Left lung (tissue), 10 donors: ENCODE results near the gene RAB7B. TPM values are rescaled to one million over a fixed set of nuclear protein-coding genes. Genes with fewer than 3 reads are reported as not detected.
A peak's percentile ranks its signal among the peaks of the same experiment; 100 is the strongest.

Source experiments
- ATAC-seq: fragments of 200-7000 bp; cut with Tn5 transposase; one replicate; pipeline ENCODE4 v1.9.1; 2020; ENCODE audit warnings: moderate library complexity
- DNase-seq, 4 donors: peaks; one replicate each; pipeline ENCODE4 v3.0.0-alpha.2; 2013 to 2020
- H3K27ac ChIP-seq, 2 donors: fragments of 200-600 bp; sonication (generic) in 1 of 2; one replicate each; pipeline versions ENCODE4 v1.5.0 to v1.8.0; 2020 to 2021
- H3K27me3 ChIP-seq, 2 donors: fragments of 200-600 bp; sonication (generic) in 1 of 2; one replicate each; pipeline versions ENCODE4 v1.5.0 to v1.8.0; 2020 to 2021
- H3K36me3 ChIP-seq, 2 donors: fragments of 200-600 bp; sonication (generic) in 1 of 2; one replicate each; pipeline versions ENCODE4 v1.5.0 to v1.8.0; 2020 to 2021
- H3K4me1 ChIP-seq, 2 donors: fragments of 200-600 bp; one replicate each; pipeline ENCODE4 v1.8.0; 2021
- H3K4me3 ChIP-seq, 2 donors: fragments of 200-600 bp; sonication (generic) in 1 of 2; one replicate each; pipeline versions ENCODE4 v1.5.0 to v1.8.0; 2020 to 2021; ENCODE audit warnings: mild to moderate bottlenecking in 1 of 2
- H3K9me3 ChIP-seq, 2 donors: fragments of 200-600 bp; sonication (generic) in 1 of 2; one replicate each; pipeline versions ENCODE4 v1.5.0 to v1.8.0; 2020 to 2021
- intact Hi-C, 2 donors: fragments of 100-400 bp; cut with DNase I; formaldehyde crosslinking; loops; one replicate each; pipeline versions ENCODE4 v1.11.2 to v1.14.2; 2022
- polyA plus RNA-seq, 6 donors: library from polyadenylated mRNA; unstranded; fragments of 120-200 nt; gene quantifications; one replicate each; pipeline ENCODE4 v1.2.1, GENCODE V29; 2013; ENCODE audit not compliant: insufficient read length in 6 of 6
- total RNA-seq, 2 donors: library from RNA; stranded (reverse); fragmentation: NEBNext Ultra II Directional; extraction: Animal tissue kit (Norgen Biotek cat#: 25700); gene quantifications; one replicate each; pipeline ENCODE4 v1.2.1, GENCODE V29; 2021
- TF ChIP-seq, protein P1 (sequence below), 2 donors: fragments of 200-600 bp; sonication (generic) in 1 of 2; IDR thresholded peaks; one replicate each; pipeline versions ENCODE4 v1.5.0 to v1.8.0; 2021; ENCODE audit warnings: antibody characterized with exemption in 2 of 2
- donor health status: DM: no; HTN: yes; CAD: no.
- donor health status: DM: no; HTN: no; CAD: no.

Gene RAB7B
- total and polyA plus RNA-seq, 8 donors: 3.2 to 14.2 (median 4.0) TPM

DNA sequence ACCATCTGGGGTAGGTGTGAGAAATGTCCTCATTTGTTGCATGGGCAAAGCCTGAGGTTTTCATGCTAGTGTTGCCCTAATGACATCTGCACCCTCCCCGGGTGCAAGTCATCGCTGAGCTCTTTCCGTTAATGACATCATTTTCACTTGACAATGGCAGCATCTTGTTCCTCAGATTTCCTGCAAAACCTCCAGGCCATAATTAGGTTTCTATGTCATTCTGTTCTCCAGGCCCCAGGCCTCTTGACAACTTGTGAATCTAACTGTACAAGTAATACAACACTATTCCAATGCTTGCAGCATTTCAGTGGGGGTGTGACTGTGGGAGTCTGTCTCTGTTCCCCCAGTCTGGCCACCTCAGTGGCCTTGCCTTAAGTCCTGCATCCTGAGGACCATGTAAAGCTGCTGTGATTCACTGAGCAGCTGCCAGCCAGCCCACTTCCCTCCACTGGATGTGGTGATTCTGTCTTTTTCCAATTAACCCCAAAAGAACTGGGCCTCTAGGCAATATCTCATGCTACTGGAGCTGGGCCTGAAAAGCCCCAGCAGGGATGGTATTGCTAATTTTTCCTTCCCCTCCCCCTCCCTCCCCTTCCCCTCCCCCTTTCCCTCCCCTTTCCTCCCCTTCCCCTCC is 22.8 kb downstream of the RAB7B start:
- H3K36me3 ChIP-seq: no peaks in the 10 kb centered on the region
- H3K4me1 ChIP-seq: peaks cover 4 to 7% of the 10 kb centered on the region in 2 donors
- ATAC-seq (no peak), DNase-seq (peak in 1 of 4 donors; percentile 0)
- TF ChIP-seq, protein P1, sequence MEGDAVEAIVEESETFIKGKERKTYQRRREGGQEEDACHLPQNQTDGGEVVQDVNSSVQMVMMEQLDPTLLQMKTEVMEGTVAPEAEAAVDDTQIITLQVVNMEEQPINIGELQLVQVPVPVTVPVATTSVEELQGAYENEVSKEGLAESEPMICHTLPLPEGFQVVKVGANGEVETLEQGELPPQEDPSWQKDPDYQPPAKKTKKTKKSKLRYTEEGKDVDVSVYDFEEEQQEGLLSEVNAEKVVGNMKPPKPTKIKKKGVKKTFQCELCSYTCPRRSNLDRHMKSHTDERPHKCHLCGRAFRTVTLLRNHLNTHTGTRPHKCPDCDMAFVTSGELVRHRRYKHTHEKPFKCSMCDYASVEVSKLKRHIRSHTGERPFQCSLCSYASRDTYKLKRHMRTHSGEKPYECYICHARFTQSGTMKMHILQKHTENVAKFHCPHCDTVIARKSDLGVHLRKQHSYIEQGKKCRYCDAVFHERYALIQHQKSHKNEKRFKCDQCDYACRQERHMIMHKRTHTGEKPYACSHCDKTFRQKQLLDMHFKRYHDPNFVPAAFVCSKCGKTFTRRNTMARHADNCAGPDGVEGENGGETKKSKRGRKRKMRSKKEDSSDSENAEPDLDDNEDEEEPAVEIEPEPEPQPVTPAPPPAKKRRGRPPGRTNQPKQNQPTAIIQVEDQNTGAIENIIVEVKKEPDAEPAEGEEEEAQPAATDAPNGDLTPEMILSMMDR (IDR thresholded peaks at IDR 0.05): no peak
- no peaks in the 10 kb centered on the region for H3K27me3 ChIP-seq
- H3K4me3 ChIP-seq: no peak overlapping the region
- intact Hi-C loops: loop anchor here (10.0 kb wide), 1 partner anchor 124 kb away; no protein-coding TSS in a partner anchor
- no peaks in the 10 kb centered on the region for H3K9me3 ChIP-seq
- H3K27ac ChIP-seq: no peak overlapping the region

DNA sequence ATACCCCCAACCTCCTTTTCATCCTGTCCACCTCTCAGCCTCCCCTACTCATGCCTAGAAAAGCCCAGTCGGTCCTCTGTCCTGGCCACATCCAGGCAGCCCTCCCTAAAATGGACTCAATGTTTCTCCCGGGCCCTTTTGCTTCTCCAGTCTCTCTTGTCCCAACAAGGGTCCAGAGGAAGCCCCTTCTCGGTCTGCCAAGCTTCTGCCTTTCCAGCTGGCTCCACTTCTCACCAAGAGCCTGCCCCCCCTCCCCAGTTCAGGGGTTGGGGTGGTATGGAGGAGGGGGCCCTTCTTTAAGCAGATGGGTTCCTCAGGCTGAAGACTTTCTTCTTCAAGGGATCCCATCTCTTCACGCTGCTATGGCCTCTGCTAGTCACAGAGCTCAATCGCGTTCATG is 23.9 kb downstream of the RAB7B start:
- TF ChIP-seq, protein P1 (IDR thresholded peaks at IDR 0.05): no peak
- Histone ChIP-seq H3K27ac (no peak overlapping the region), H3K27me3 (no peaks in the 10 kb centered on the region), H3K4me1 (peaks cover 4 to 6% of the 10 kb centered on the region in 2 donors), H3K9me3 (no peaks in the 10 kb centered on the region), H3K4me3 (no peak overlapping the region), H3K36me3 (no peaks in the 10 kb centered on the region)
- peak in 1 of 4 donors; percentile 18 for DNase-seq
- intact Hi-C loops: loop anchor here in 1 of 2 donors (2.0 to 5.0 kb wide), 2 partner anchors 60 to 187 kb away; no protein-coding TSS in a partner anchor
- no peak for ATAC-seq

DNA sequence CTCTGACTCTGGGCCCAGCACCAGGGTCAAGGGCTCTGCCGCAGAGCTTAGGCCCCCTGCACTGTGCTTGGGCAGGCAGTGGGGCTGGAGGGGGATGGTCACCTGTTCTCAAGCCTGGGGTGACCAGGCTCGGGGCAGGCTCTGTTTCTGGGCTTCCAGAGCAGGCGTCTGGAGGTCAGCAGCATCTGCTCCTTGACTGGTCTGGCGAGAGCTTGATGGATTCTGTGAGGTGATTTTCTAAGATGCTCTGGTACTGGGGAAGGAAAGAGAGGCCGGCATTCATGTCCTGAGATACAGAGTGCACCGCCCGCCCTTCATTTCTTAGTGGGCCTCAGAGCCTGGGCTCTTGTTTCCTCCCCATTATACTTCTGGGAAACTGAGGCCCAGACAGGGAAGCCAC is 24.5 kb downstream of the RAB7B start:
- TF ChIP-seq, protein P1 (IDR thresholded peaks at IDR 0.05): no peak
- ATAC-seq: no peak
- intact Hi-C loops: loop anchor here in 1 of 2 donors (2.0 to 5.0 kb wide), 2 partner anchors 60 to 186 kb away; no protein-coding TSS in a partner anchor
- no peak overlapping the region for H3K4me3 ChIP-seq
- no peaks in the 10 kb centered on the region for H3K27me3 ChIP-seq
- no peak for DNase-seq
- H3K36me3 ChIP-seq: no peaks in the 10 kb centered on the region
- H3K9me3 ChIP-seq: no peaks in the 10 kb centered on the region
- no peak overlapping the region for H3K27ac ChIP-seq
- H3K4me1 ChIP-seq: peaks cover 0 to 4% of the 10 kb centered on the region in 2 donors

DNA sequence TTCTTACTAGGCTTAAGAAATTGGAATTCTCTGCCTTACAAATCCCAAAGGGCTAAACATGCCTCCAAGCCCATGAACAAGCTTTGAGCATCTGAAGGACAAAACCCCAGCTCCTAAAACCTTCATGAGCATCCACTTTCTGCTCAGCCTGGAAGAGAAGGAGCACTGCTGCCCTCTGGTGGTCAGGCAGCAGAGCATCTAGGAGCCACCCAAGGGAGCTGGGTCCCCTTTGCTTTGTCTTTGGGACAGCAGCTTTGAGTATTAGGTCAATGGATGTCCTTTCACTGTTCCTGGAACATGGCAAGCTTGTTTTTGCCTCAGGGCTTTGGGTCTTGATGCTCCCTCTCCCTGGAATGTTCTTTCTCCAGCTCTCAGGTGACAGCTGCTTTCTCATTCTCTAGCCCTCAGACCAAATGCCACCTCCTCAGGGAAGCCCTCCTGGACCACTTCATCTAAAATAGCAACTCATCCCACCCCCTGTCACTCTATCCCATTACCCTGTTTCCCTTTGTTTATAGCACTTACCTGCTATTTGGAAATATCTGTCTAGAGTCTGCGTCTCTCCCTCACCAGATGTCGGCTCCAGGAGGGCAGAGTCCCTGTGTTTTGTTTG is 25.7 kb downstream of the RAB7B start:
- Histone ChIP-seq H3K9me3 (no peaks in the 10 kb centered on the region), H3K36me3 (no peaks in the 10 kb centered on the region), H3K27ac (no peak overlapping the region), H3K4me1 (peaks cover 0 to 4% of the 10 kb centered on the region in 2 donors), H3K27me3 (no peaks in the 10 kb centered on the region), H3K4me3 (no peak overlapping the region)
- ATAC-seq: peak; percentile 92
- TF ChIP-seq, protein P1 (IDR thresholded peaks at IDR 0.05): peak; percentile 97 to 98
- DNase-seq: peak; percentile 69 to 85 (median 82)
- intact Hi-C loops: loop anchor here in 1 of 2 donors (2.0 to 5.0 kb wide), 2 partner anchors 59 to 185 kb away; no protein-coding TSS in a partner anchor
